GM12878 (cell line): ENCODE data around the gene VPS52.

Experiments
- CHD1 ChIP-seq: IDR thresholded peaks from 2 replicates; pipeline ENCODE4 v1.6.1; 2012; ENCODE audit warnings: low read depth, low read length, improper control_type of control experiment
- CTCF ChIP-seq, 3 experiments: IDR thresholded peaks in 2 of 3; conservative IDR thresholded peaks in 1 of 3; 2 replicates each; pipeline ENCODE4 v1.5.1; 2011; ENCODE audit warnings: low read depth in 3 of 3, low read length in 3 of 3, mild to moderate bottlenecking in 3 of 3, control low read depth in 2 of 3, moderate library complexity in 2 of 3, inconsistent platforms in 1 of 3, mixed read lengths in 1 of 3; ENCODE audit not compliant: control insufficient read depth in 2 of 3, insufficient read depth in 1 of 3; ENCODE audit errors: extremely low read depth in 1 of 3
- EP300 ChIP-seq, 2 experiments: fragments of 150-350 bp in 1 of 2; IDR thresholded peaks; 2 replicates each; pipeline ENCODE4 v1.6.1; 2011 to 2012; ENCODE audit warnings: low read depth in 2 of 2, low read length in 2 of 2, borderline replicate concordance in 1 of 2, improper control_type of control experiment in 1 of 2, inconsistent platforms in 1 of 2; ENCODE audit not compliant: control insufficient read depth in 1 of 2
- NFYB ChIP-seq: IDR thresholded peaks from 2 replicates; pipeline ENCODE4 v1.6.1; 2011; ENCODE audit warnings: low read depth, mild to moderate bottlenecking, low read length, improper control_type of control experiment, moderate library complexity; ENCODE audit not compliant: insufficient read depth
- SIN3A ChIP-seq: IDR thresholded peaks from 2 replicates; pipeline ENCODE4 v1.6.1; 2012; ENCODE audit warnings: low read depth, low read length, improper control_type of control experiment
- SRF ChIP-seq, 2 experiments: IDR thresholded peaks; 2 replicates each; pipeline ENCODE4 v1.6.1; 2011; ENCODE audit warnings: low read depth in 2 of 2, low read length in 2 of 2, mild to moderate bottlenecking in 1 of 2, moderate library complexity in 1 of 2
- TAF1 ChIP-seq: IDR thresholded peaks from 2 replicates; pipeline ENCODE4 v1.6.1; 2011; ENCODE audit warnings: mild to moderate bottlenecking, low read depth, low read length, borderline replicate concordance

DNA sequence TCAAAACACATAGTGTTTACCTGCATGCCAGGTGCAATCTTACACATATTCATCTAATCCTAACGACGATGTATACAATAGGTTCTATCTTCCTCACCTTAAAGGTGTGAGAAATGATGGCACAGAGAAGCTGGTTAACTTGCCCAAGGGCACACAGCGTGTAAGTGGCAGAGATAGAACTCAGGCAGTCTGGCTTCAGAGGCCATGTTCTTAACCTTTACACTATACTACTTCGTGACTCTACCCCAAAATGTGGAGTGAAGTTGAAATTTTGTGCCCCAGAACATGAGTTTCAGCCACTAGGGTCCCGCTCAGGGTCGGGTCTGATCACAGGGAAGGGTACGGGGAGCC is 584 bp downstream of the VPS52 start:
- no peak for TF ChIP-seq CTCF (IDR thresholded peaks at IDR 0.05 in 2 of 3, conservative IDR thresholded peaks at IDR 0.05 in 1 of 3; ENCODE audit: control insufficient read depth in 2 of 3, extremely low read depth in 1 of 3, insufficient read depth in 1 of 3, low read depth in 3 of 3, low read length in 3 of 3)
- no peak for TF ChIP-seq TAF1
- TF ChIP-seq SIN3A: no peak
- no peak for TF ChIP-seq NFYB
- no peak for TF ChIP-seq CHD1
- no peak for TF ChIP-seq SRF (IDR thresholded peaks at IDR 0.05; ENCODE audit: low read depth in 2 of 2, low read length in 2 of 2)
- TF ChIP-seq EP300 (IDR thresholded peaks at IDR 0.05; ENCODE audit: borderline replicate concordance in 1 of 2, control insufficient read depth in 1 of 2, low read depth in 2 of 2, low read length in 2 of 2): no peak
